WTC11 (cell line): ENCODE measurements around the gene BCL11B. TPM values are rescaled to one million over a fixed set of nuclear protein-coding genes. Genes with fewer than 3 reads are reported as not detected.

ENCODE experiments used
- ATAC-seq: fragments of 200-7000 bp; cut with Tn5 transposase; 2 replicates; pipeline ENCODE4 v1.10.0; 2021; ENCODE audit warnings: mild to moderate bottlenecking, moderate library complexity
- CTCF ChIA-PET: fragments of 300-600 bp; sonication (Branson Sonifier 250); formaldehyde crosslinking; loops from one replicate; lab custom pipeline; 2021; ENCODE audit warnings: antibody characterized with exemption; lab: Charles Lee
- POLR2A ChIA-PET: fragments of 350-600 bp; sonication (Branson Sonifier 250); formaldehyde crosslinking; loops from one replicate; lab custom pipeline; 2021; ENCODE audit warnings: antibody characterized with exemption; lab: Charles Lee
- DNase-seq: peaks from one replicate; pipeline ENCODE4 v3.0.0; 2021; ENCODE audit warnings: low spot score
- H3K27ac Mint-ChIP-seq: 2 replicates; pipeline ENCODE4 v1.8.0; 2021; ENCODE audit warnings: mixed read lengths
- H3K27me3 Mint-ChIP-seq: 2 replicates; pipeline ENCODE4 v1.8.0; 2021; ENCODE audit warnings: low read depth, mild to moderate bottlenecking, moderate library complexity, mixed read lengths
- H3K36me3 Mint-ChIP-seq: 2 replicates; pipeline ENCODE4 v1.8.0; 2021; ENCODE audit warnings: mixed read lengths
- H3K4me1 Mint-ChIP-seq: 2 replicates; pipeline ENCODE4 v1.8.0; 2022; ENCODE audit warnings: mixed read lengths
- H3K4me3 Mint-ChIP-seq: 2 replicates; pipeline ENCODE4 v1.8.0; 2021; ENCODE audit warnings: mild to moderate bottlenecking, moderate library complexity, mixed read lengths
- H3K9me3 Mint-ChIP-seq: 2 replicates; pipeline ENCODE4 v1.8.0; 2021; ENCODE audit warnings: mixed read lengths
- GABPB1 ChIP-seq: sonication (generic); formaldehyde crosslinking; IDR thresholded peaks from 2 replicates; pipeline ENCODE4 v1.8.1; 2023; ENCODE audit warnings: mild to moderate bottlenecking, missing genetic modification reagents
- KAT7 ChIP-seq: sonication (generic); formaldehyde crosslinking; IDR thresholded peaks from 2 replicates; pipeline ENCODE4 v1.8.1; 2023; ENCODE audit warnings: missing genetic modification reagents, mild to moderate bottlenecking, borderline replicate concordance
- NFATC4 ChIP-seq: fragments of 250-450 bp; sonication (Bioruptor Pico); IDR thresholded peaks from 2 replicates; pipeline ENCODE4 v1.9.0; 2021; ENCODE audit warnings: mild to moderate bottlenecking
- NR2C2 ChIP-seq: sonication (generic); formaldehyde crosslinking; IDR thresholded peaks from 2 replicates; pipeline ENCODE4 v1.8.0; 2022; ENCODE audit warnings: mild to moderate bottlenecking, missing genetic modification reagents
- SOX15 ChIP-seq: fragments of 250-450 bp; sonication (Bioruptor Pico); IDR thresholded peaks from 2 replicates; pipeline ENCODE4 v1.9.0; 2021; ENCODE audit warnings: mild to moderate bottlenecking
- ZNF121 ChIP-seq: sonication (generic); formaldehyde crosslinking; IDR thresholded peaks from 2 replicates; pipeline ENCODE4 v1.8.0; 2023; ENCODE audit warnings: missing genetic modification reagents
- ZNF317 ChIP-seq: sonication (generic); formaldehyde crosslinking; IDR thresholded peaks from 2 replicates; pipeline ENCODE4 v1.8.1; 2023; ENCODE audit warnings: low read depth, mild to moderate bottlenecking, moderate library complexity, missing genetic modification reagents, borderline replicate concordance
- ZNF396 ChIP-seq: fragments of 250-450 bp; sonication (Bioruptor Pico); IDR thresholded peaks from 2 replicates; pipeline ENCODE4 v1.8.0; 2021; ENCODE audit warnings: mild to moderate bottlenecking, moderate library complexity, borderline replicate concordance
- ZNF416 ChIP-seq: fragments of 250-450 bp; sonication (Bioruptor Pico); IDR thresholded peaks from 2 replicates; pipeline ENCODE4 v1.9.0; 2021; ENCODE audit warnings: mild to moderate bottlenecking, inconsistent platforms
- ZNF671 ChIP-seq: fragments of 250-450 bp; sonication (Bioruptor Pico); IDR thresholded peaks from 2 replicates; pipeline ENCODE4 v1.8.0; 2021; ENCODE audit warnings: mild to moderate bottlenecking
- total RNA-seq: library from RNA; stranded (reverse); gene quantifications from 3 replicates; pipeline ENCODE4 v1.2.3, GENCODE V29; 2021
- TF ChIP-seq, protein P1 (sequence below): sonication (generic); formaldehyde crosslinking; IDR thresholded peaks from 2 replicates; pipeline ENCODE4 v1.8.1; 2022; ENCODE audit warnings: missing genetic modification reagents, borderline replicate concordance
- TF ChIP-seq, protein P2 (sequence below): sonication (generic); formaldehyde crosslinking; IDR thresholded peaks from 2 replicates; pipeline ENCODE4 v1.8.1; 2022; ENCODE audit warnings: low read depth, missing genetic modification reagents, borderline replicate concordance
- TF ChIP-seq, protein P3 (sequence below): sonication (generic); formaldehyde crosslinking; IDR thresholded peaks from 2 replicates; pipeline ENCODE4 v1.8.0; 2022; ENCODE audit warnings: mild to moderate bottlenecking, missing genetic modification reagents
- TF ChIP-seq, protein P4 (sequence below): sonication (generic); formaldehyde crosslinking; conservative IDR thresholded peaks from 2 replicates; pipeline ENCODE4 v1.8.1; 2022; ENCODE audit warnings: mild to moderate bottlenecking, missing genetic modification reagents
- TF ChIP-seq, protein P5 (sequence below): sonication (generic); formaldehyde crosslinking; IDR thresholded peaks from 2 replicates; pipeline ENCODE4 v1.8.1; 2023; ENCODE audit warnings: mild to moderate bottlenecking, missing genetic modification reagents, moderate library complexity
- TF ChIP-seq, protein P6 (sequence below): fragments of 250-450 bp; sonication (Bioruptor Pico); IDR thresholded peaks from 2 replicates; pipeline ENCODE4 v1.9.0; 2021; ENCODE audit warnings: moderate library complexity, mild to moderate bottlenecking, inconsistent platforms, borderline replicate concordance
- TF ChIP-seq, protein P7 (sequence below): sonication (generic); formaldehyde crosslinking; IDR thresholded peaks from 2 replicates; pipeline ENCODE4 v1.8.0; 2022; ENCODE audit warnings: mild to moderate bottlenecking, missing genetic modification reagents

The BCL11B gene
- total RNA-seq, 1 experiment from 2014 or later, result 9.1 TPM

DNA sequence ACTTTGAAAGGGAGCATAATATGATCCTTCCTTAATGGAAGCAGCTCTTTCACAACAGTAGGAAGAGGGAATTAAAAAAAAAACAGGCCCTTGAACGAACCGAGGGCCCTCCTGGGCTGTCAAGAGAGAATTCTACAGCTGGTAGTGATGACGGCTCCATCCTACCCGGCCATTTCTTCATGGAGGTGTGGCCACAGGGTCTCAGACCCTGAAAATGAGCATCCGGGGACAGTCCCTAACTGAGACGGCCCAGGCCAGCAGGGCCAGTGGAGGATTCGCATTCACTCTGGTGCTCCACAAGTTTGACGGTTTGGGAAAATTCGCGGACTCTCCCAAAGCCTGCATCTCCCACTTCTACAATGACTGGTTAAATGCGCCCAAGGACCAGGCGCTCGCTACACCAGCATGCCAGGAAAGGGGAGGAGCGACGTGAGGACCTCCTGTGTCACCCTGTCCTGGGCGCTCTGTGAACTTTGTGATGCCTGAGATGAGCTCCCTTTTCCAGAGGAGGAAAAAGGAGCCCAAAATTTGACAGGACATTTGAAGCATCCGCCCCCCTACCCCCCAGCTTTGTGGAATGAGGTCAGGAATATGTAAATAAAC is 66.8 kb downstream of the BCL11B start:
- TF ChIP-seq ZNF396 (CRISPR knock-in tag), result no peak
- TF ChIP-seq, protein P1, sequence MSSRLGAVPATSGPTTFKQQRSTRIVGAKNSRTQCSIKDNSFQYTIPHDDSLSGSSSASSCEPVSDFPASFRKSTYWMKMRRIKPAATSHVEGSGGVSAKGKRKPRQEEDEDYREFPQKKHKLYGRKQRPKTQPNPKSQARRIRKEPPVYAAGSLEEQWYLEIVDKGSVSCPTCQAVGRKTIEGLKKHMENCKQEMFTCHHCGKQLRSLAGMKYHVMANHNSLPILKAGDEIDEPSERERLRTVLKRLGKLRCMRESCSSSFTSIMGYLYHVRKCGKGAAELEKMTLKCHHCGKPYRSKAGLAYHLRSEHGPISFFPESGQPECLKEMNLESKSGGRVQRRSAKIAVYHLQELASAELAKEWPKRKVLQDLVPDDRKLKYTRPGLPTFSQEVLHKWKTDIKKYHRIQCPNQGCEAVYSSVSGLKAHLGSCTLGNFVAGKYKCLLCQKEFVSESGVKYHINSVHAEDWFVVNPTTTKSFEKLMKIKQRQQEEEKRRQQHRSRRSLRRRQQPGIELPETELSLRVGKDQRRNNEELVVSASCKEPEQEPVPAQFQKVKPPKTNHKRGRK (CRISPR knock-in tag), result no peak
- no peak for TF ChIP-seq NR2C2
- TF ChIP-seq, protein P2, sequence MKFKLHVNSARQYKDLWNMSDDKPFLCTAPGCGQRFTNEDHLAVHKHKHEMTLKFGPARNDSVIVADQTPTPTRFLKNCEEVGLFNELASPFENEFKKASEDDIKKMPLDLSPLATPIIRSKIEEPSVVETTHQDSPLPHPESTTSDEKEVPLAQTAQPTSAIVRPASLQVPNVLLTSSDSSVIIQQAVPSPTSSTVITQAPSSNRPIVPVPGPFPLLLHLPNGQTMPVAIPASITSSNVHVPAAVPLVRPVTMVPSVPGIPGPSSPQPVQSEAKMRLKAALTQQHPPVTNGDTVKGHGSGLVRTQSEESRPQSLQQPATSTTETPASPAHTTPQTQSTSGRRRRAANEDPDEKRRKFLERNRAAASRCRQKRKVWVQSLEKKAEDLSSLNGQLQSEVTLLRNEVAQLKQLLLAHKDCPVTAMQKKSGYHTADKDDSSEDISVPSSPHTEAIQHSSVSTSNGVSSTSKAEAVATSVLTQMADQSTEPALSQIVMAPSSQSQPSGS (CRISPR knock-in tag), result no peak
- TF ChIP-seq KAT7 (CRISPR knock-in tag), result no peak
- no peak for TF ChIP-seq ZNF416
- no peak for TF ChIP-seq NFATC4 (CRISPR knock-in tag)
- TF ChIP-seq ZNF317 (CRISPR knock-in tag), result no peak
- TF ChIP-seq ZNF671 (CRISPR knock-in tag), result no peak
- DNase-seq (no peak), ATAC-seq (no peak)
- Mint-ChIP-seq H3K9me3 (no peaks in the 10 kb centered on the region), H3K36me3 (no peaks in the 10 kb centered on the region), H3K4me3 (no peak overlapping the region), H3K4me1 (peaks cover 45% of the 10 kb centered on the region), H3K27me3 (no peaks in the 10 kb centered on the region), H3K27ac (no peak overlapping the region)
- ChIA-PET POLR2A (no interaction called here), CTCF (interaction anchor here (1.3 to 1.4 kb wide), 3 partner anchors 17 to 184 kb away, joined by 3 to 4 read pairs (median 3); no protein-coding TSS in a partner anchor)

DNA sequence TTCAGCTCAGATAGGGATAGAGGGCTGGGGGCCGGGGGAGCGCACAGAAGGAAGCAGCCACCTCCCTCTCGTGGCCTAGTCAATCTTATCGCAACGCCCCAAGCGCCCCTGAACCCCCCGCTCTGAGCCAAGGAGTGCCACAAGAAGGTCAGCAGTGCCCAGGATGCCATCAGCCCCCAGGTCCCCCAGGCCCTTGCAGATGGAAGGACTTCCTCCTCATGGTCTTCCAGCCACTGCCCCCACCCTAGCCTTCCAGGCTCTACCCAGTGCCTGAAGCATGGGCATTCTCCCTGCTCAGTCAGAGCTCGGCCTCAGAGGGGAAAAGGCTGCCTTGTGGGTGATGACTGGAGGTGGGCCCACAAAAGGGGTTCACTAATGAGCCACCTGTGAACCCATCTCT is 68.2 kb downstream of the BCL11B start:
- H3K4me3 Mint-ChIP-seq, result no peak overlapping the region
- no peak overlapping the region for H3K27ac Mint-ChIP-seq
- H3K36me3 Mint-ChIP-seq, result no peaks in the 10 kb centered on the region
- peaks cover 46% of the 10 kb centered on the region for H3K4me1 Mint-ChIP-seq
- ChIA-PET CTCF (interaction anchor here (0.6 to 2.2 kb wide), 3 partner anchors 62 to 1986 kb away, joined by 3 to 7 read pairs (median 4); no protein-coding TSS in a partner anchor), POLR2A (no interaction called here)
- TF ChIP-seq, protein P1 (CRISPR knock-in tag), result no peak
- TF ChIP-seq SOX15 (CRISPR knock-in tag) (no peak), GABPB1 (no peak), ZNF121 (CRISPR knock-in tag) (no peak)
- TF ChIP-seq, protein P3, sequence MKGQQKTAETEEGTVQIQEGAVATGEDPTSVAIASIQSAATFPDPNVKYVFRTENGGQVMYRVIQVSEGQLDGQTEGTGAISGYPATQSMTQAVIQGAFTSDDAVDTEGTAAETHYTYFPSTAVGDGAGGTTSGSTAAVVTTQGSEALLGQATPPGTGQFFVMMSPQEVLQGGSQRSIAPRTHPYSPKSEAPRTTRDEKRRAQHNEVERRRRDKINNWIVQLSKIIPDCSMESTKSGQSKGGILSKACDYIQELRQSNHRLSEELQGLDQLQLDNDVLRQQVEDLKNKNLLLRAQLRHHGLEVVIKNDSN (CRISPR knock-in tag), result no peak
- TF ChIP-seq, protein P4, sequence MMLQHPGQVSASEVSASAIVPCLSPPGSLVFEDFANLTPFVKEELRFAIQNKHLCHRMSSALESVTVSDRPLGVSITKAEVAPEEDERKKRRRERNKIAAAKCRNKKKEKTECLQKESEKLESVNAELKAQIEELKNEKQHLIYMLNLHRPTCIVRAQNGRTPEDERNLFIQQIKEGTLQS, result no peak
- TF ChIP-seq, protein P5, sequence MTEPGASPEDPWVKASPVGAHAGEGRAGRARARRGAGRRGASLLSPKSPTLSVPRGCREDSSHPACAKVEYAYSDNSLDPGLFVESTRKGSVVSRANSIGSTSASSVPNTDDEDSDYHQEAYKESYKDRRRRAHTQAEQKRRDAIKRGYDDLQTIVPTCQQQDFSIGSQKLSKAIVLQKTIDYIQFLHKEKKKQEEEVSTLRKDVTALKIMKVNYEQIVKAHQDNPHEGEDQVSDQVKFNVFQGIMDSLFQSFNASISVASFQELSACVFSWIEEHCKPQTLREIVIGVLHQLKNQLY, result no peak
- TF ChIP-seq, protein P6, sequence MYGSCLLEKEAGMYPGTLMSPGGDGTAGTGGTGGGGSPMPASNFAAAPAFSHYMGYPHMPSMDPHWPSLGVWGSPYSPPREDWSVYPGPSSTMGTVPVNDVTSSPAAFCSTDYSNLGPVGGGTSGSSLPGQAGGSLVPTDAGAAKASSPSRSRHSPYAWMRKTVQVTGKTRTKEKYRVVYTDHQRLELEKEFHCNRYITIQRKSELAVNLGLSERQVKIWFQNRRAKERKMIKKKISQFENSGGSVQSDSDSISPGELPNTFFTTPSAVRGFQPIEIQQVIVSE (CRISPR knock-in tag), result no peak
- TF ChIP-seq, protein P7, sequence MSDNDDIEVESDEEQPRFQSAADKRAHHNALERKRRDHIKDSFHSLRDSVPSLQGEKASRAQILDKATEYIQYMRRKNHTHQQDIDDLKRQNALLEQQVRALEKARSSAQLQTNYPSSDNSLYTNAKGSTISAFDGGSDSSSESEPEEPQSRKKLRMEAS (CRISPR knock-in tag), result no peak
- ATAC-seq, result no peak
- no peaks in the 10 kb centered on the region for H3K27me3 Mint-ChIP-seq
- no peaks in the 10 kb centered on the region for H3K9me3 Mint-ChIP-seq
- no peak for DNase-seq
